ENCODE measurements around the gene CEMIP.

GRCh38 chr15:80885016-80885579 is 105.9 kb downstream of the CEMIP start:
- TF ChIP-seq POLR2A (IDR thresholded peaks at IDR 0.05) (no peak), CTCF (IDR thresholded peaks at IDR 0.05) (no peak)

All from transverse colon (tissue), 3 donors.